Uterus (tissue), 4 donors: Measurements from ENCODE around the gene TSPAN5. TPM values are rescaled to one million over a fixed set of nuclear protein-coding genes. Genes with fewer than 3 reads are reported as not detected.
"Not testable (repeated sequence)": the region's sequence is repeated elsewhere in the genome, so short reads cannot be mapped to it uniquely, and the experiment has no call there.

Experiments used
- DNase-seq, 2 donors: peaks; one replicate each; pipeline ENCODE4 v3.0.0-alpha.2; 2019 to 2020
- H3K27ac ChIP-seq, 2 donors: fragments of 200-600 bp; sonication (generic); 1 replicate in 1 of 2; 2 replicates in 1 of 2; pipeline ENCODE4 v1.5.1; 2016 to 2018
- H3K27me3 ChIP-seq, 2 donors: fragments of 200-600 bp; sonication (generic); one replicate each; pipeline ENCODE4 v1.5.1; 2018 to 2019; ENCODE audit warnings: control low read depth in 1 of 2
- H3K36me3 ChIP-seq, 2 donors: fragments of 200-600 bp; sonication (generic); one replicate each; pipeline ENCODE4 v1.5.1; 2019; ENCODE audit warnings: control low read depth in 1 of 2
- H3K4me1 ChIP-seq, 2 donors: fragments of 200-600 bp; sonication (generic); one replicate each; pipeline ENCODE4 v1.5.1; 2018 to 2019; ENCODE audit warnings: control low read depth in 1 of 2
- H3K4me3 ChIP-seq, 2 donors: fragments of 200-600 bp; sonication (generic); 1 replicate in 1 of 2; 2 replicates in 1 of 2; pipeline ENCODE4 v1.5.1; 2018 to 2019; ENCODE audit warnings: mild to moderate bottlenecking in 1 of 2
- H3K9me3 ChIP-seq, 2 donors: fragments of 200-600 bp; sonication (generic); one replicate each; pipeline ENCODE4 v1.5.1; 2019; ENCODE audit warnings: control low read depth in 1 of 2
- CTCF ChIP-seq, 4 experiments: fragments of 200-600 bp in 2 of 4; fragments of 450-650 bp in 2 of 4; sonication (generic) in 2 of 4; IDR thresholded peaks; one replicate each; pipeline ENCODE4 v1.5.1; 2016 to 2019; ENCODE audit warnings: antibody characterized with exemption in 4 of 4, mild to moderate bottlenecking in 2 of 4, moderate library complexity in 1 of 4
- POLR2A ChIP-seq, 2 donors: fragments of 450-650 bp; IDR thresholded peaks; one replicate each; pipeline ENCODE4 v1.6.1; 2016; ENCODE audit warnings: antibody characterized with exemption in 2 of 2, mild to moderate bottlenecking in 1 of 2, moderate library complexity in 1 of 2
- intact Hi-C: fragments of 100-400 bp; cut with DNase I; formaldehyde crosslinking; loops from one replicate; pipeline ENCODE4 v1.15.1; 2023; ENCODE audit warnings: low total_unique reads
- total RNA-seq, 4 donors: library from RNA; depleted of rRNA in 3 of 4; stranded (reverse); fragments of >200 nt in 3 of 4; gene quantifications; one replicate each; pipeline versions ENCODE4 v1.1.0 to v1.2.4, GENCODE V29; 2014 to 2023
- donor health status: DM: yes; HTN: yes; CAD: no.

The TSPAN5 gene
- total RNA-seq, 4 donors from 2014 or later, result 15.9 to 45.3 (median 30.3) TPM

- H3K4me3 ChIP-seq, result no peak overlapping the region
- no peak for TF ChIP-seq CTCF (IDR thresholded peaks at IDR 0.05)
- no peak for TF ChIP-seq POLR2A (IDR thresholded peaks at IDR 0.05)
- intact Hi-C loops, result no loop called here
These were observed 119.1 kb downstream of the TSPAN5 start for GRCh38 chr4:98539299-98539698.

GRCh38 chr4:98536631-98537030 is 121.8 kb downstream of the TSPAN5 start:
- Histone ChIP-seq H3K4me3 (no peak overlapping the region), H3K27ac (no peak overlapping the region), H3K27me3 (no peaks in the 10 kb centered on the region), H3K9me3 (no peaks in the 10 kb centered on the region), H3K4me1 (no peaks in the 10 kb centered on the region), H3K36me3 (no peaks in the 10 kb centered on the region)
- TF ChIP-seq POLR2A (IDR thresholded peaks at IDR 0.05), result no peak
- TF ChIP-seq CTCF (IDR thresholded peaks at IDR 0.05), result no peak
- no peak for DNase-seq
- intact Hi-C loops, result no loop called here

More at GRCh38 chr4:98539299-98539698, 119.1 kb downstream of the TSPAN5 start:
- Histone ChIP-seq H3K27ac (no peak overlapping the region), H3K27me3 (no peaks in the 10 kb centered on the region), H3K36me3 (no peaks in the 10 kb centered on the region), H3K4me1 (no peaks in the 10 kb centered on the region), H3K9me3 (no peaks in the 10 kb centered on the region)
- no peak for DNase-seq

- H3K27ac ChIP-seq, DNase-seq, intact Hi-C loops, H3K27me3 ChIP-seq, H3K36me3 ChIP-seq, H3K9me3 ChIP-seq, H3K4me1 ChIP-seq, H3K4me3 ChIP-seq: not testable (repeated sequence)
These were observed 124.3 kb downstream of the TSPAN5 start for GRCh38 chr4:98534146-98534545.

- no peak overlapping the region for H3K27ac ChIP-seq
- no peaks in the 10 kb centered on the region for H3K9me3 ChIP-seq
- intact Hi-C loops, result no loop called here
- DNase-seq, result no peak
- H3K4me1 ChIP-seq, result no peaks in the 10 kb centered on the region
- H3K4me3 ChIP-seq, result no peak overlapping the region
- H3K27me3 ChIP-seq, result no peaks in the 10 kb centered on the region
- no peak for TF ChIP-seq CTCF (IDR thresholded peaks at IDR 0.05)
- no peak for TF ChIP-seq POLR2A (IDR thresholded peaks at IDR 0.05)
- no peaks in the 10 kb centered on the region for H3K36me3 ChIP-seq
These were observed 127.8 kb downstream of the TSPAN5 start for GRCh38 chr4:98530572-98530971.

GRCh38 chr4:98529970-98530569 is 128.3 kb downstream of the TSPAN5 start:
- intact Hi-C loops, result no loop called here
- no peaks in the 10 kb centered on the region for H3K27me3 ChIP-seq
- no peaks in the 10 kb centered on the region for H3K4me1 ChIP-seq
- no peaks in the 10 kb centered on the region for H3K9me3 ChIP-seq
- no peak overlapping the region for H3K27ac ChIP-seq
- H3K4me3 ChIP-seq, result no peak overlapping the region
- no peak for TF ChIP-seq POLR2A (IDR thresholded peaks at IDR 0.05)
- TF ChIP-seq CTCF (IDR thresholded peaks at IDR 0.05), result no peak
- no peaks in the 10 kb centered on the region for H3K36me3 ChIP-seq
- no peak for DNase-seq

- peaks cover 0 to 2% of the 10 kb centered on the region in 2 donors for H3K4me1 ChIP-seq
- no peak for TF ChIP-seq POLR2A (IDR thresholded peaks at IDR 0.05)
- TF ChIP-seq CTCF (IDR thresholded peaks at IDR 0.05), result no peak
- no peak overlapping the region for H3K4me3 ChIP-seq
- no peaks in the 10 kb centered on the region for H3K27me3 ChIP-seq
- no peak overlapping the region for H3K27ac ChIP-seq
- H3K36me3 ChIP-seq, result no peaks in the 10 kb centered on the region
- intact Hi-C loops, result no loop called here
- no peaks in the 10 kb centered on the region for H3K9me3 ChIP-seq
- DNase-seq, result no peak
These were observed 129.5 kb downstream of the TSPAN5 start for GRCh38 chr4:98528882-98529281.
